Mucosa of descending colon (tissue), 3 donors: Measurements from ENCODE around the gene ANKRD61. TPM values are rescaled to one million over a fixed set of nuclear protein-coding genes. Genes with fewer than 3 reads are reported as not detected.

Experiments
- ATAC-seq: fragments of 200-7000 bp; cut with Tn5 transposase; one replicate; pipeline ENCODE4 v1.9.1; 2020; ENCODE audit warnings: mild to moderate bottlenecking, moderate library complexity
- DNase-seq, 3 donors: peaks; one replicate each; pipeline ENCODE4 v3.0.0-alpha.2; 2020
- H3K36me3 ChIP-seq: fragments of 200-600 bp; one replicate; pipeline ENCODE4 v1.8.0; 2021; ENCODE audit warnings: low read depth, mild to moderate bottlenecking
- H3K4me1 ChIP-seq: fragments of 200-600 bp; one replicate; pipeline ENCODE4 v1.8.0; 2021; ENCODE audit warnings: low read depth, mild to moderate bottlenecking
- H3K4me3 ChIP-seq: fragments of 200-600 bp; one replicate; pipeline ENCODE4 v1.8.0; 2021; ENCODE audit warnings: mild to moderate bottlenecking
- H3K9me3 ChIP-seq: fragments of 200-600 bp; one replicate; pipeline ENCODE4 v1.8.0; 2021; ENCODE audit warnings: mild to moderate bottlenecking
- CTCF ChIP-seq: fragments of 200-600 bp; IDR thresholded peaks from one replicate; pipeline ENCODE4 v1.8.0; 2022; ENCODE audit warnings: antibody characterized with exemption, mild to moderate bottlenecking
- intact Hi-C, 2 donors: fragments of 100-400 bp; cut with DNase I in 1 of 2; cut with micrococcal nuclease in 1 of 2; formaldehyde crosslinking; loops; one replicate each; pipeline versions ENCODE4 v1.11.0 to v1.11.1; 2022; cut with DNase I, micrococcal nuclease
- total RNA-seq, 3 donors: library from RNA; stranded (reverse); fragmentation: NEBNext Ultra II Directional in 2 of 3; extraction: Animal tissue kit (Norgen Biotek cat#: 25700) in 2 of 3; gene quantifications; one replicate each; pipeline versions ENCODE4 v1.2.1 to v1.2.4, GENCODE V29; 2021 to 2023
- donor health status: DM: no; HTN: no; CAD: no; lungs with moderate emphysema.
- donor health status: DM: no; HTN: no; CAD: no.
- donor health status: DM: no; HTN: yes; CAD: no.

The ANKRD61 gene
- total RNA-seq, 3 donors from 2014 or later: not detected

- intact Hi-C loops: no loop called here
- TF ChIP-seq CTCF: no peak
Observed at GRCh38 chr7:6028563-6028962, 2.6 kb upstream of the ANKRD61 start.

GRCh38 chr7:6031567-6031966, 391 bp downstream of the ANKRD61 start:
- no peak overlapping the region for H3K4me3 ChIP-seq
- ATAC-seq: no peak
- TF ChIP-seq CTCF: no peak
- DNase-seq: no peak
- H3K36me3 ChIP-seq: no peaks in the 10 kb centered on the region
- H3K9me3 ChIP-seq: no peaks in the 10 kb centered on the region
- intact Hi-C loops: no loop called here
- peaks cover 13% of the 10 kb centered on the region for H3K4me1 ChIP-seq

More at GRCh38 chr7:6028563-6028962, 2.6 kb upstream of the ANKRD61 start:
- no peak overlapping the region for H3K4me3 ChIP-seq
- H3K4me1 ChIP-seq: peaks cover 35% of the 10 kb centered on the region
- H3K9me3 ChIP-seq: no peaks in the 10 kb centered on the region
- no peak for DNase-seq
- peaks cover 5% of the 10 kb centered on the region for H3K36me3 ChIP-seq
- peak; percentile 31 for ATAC-seq

GRCh38 chr7:6032167-6032566, 991 bp downstream of the ANKRD61 start:
- intact Hi-C loops: no loop called here
- no peak for DNase-seq
- H3K36me3 ChIP-seq: no peaks in the 10 kb centered on the region
- H3K4me1 ChIP-seq: peaks cover 7% of the 10 kb centered on the region
- H3K4me3 ChIP-seq: no peak overlapping the region
- ATAC-seq: no peak
- no peaks in the 10 kb centered on the region for H3K9me3 ChIP-seq
- no peak for TF ChIP-seq CTCF

- H3K4me1 ChIP-seq: peaks cover 5% of the 10 kb centered on the region
- no peak for ATAC-seq
- no peaks in the 10 kb centered on the region for H3K9me3 ChIP-seq
- H3K4me3 ChIP-seq: no peak overlapping the region
- intact Hi-C loops: no loop called here
- H3K36me3 ChIP-seq: peaks cover 3% of the 10 kb centered on the region
- no peak for DNase-seq
- no peak for TF ChIP-seq CTCF
Observed at GRCh38 chr7:6032641-6033040, 1.5 kb downstream of the ANKRD61 start.

- intact Hi-C loops: no loop called here
- no peak for DNase-seq
- peaks cover 5% of the 10 kb centered on the region for H3K36me3 ChIP-seq
- no peak overlapping the region for H3K4me3 ChIP-seq
- ATAC-seq: no peak
- no peak for TF ChIP-seq CTCF
- no peaks in the 10 kb centered on the region for H3K9me3 ChIP-seq
- H3K4me1 ChIP-seq: no peaks in the 10 kb centered on the region
Observed at GRCh38 chr7:6035165-6035564, 4.0 kb downstream of the ANKRD61 start.

GRCh38 chr7:6035686-6036085, 4.5 kb downstream of the ANKRD61 start:
- H3K36me3 ChIP-seq: peaks cover 5% of the 10 kb centered on the region
- no peaks in the 10 kb centered on the region for H3K4me1 ChIP-seq
- no peak for DNase-seq
- ATAC-seq: no peak
- TF ChIP-seq CTCF: no peak
- no peaks in the 10 kb centered on the region for H3K9me3 ChIP-seq
- no peak overlapping the region for H3K4me3 ChIP-seq
- intact Hi-C loops: no loop called here
